Neural progenitor cell (in vitro differentiated cells): ENCODE results near the gene KLHL26. TPM values are rescaled to one million over a fixed set of nuclear protein-coding genes. Genes with fewer than 3 reads are reported as not detected.

ENCODE experiments used
- DNase-seq: peaks from one replicate; pipeline ENCODE4 v3.0.0-alpha.2; 2016; ENCODE audit warnings: low spot score
- H2AFZ ChIP-seq: fragments of 200-600 bp; sonication (generic); replicated peaks from 2 replicates; pipeline ENCODE4 v1.6.1; 2016; ENCODE audit warnings: antibody characterized with exemption
- H3F3A ChIP-seq: fragments of 200-600 bp; sonication (generic); 2 replicates; pipeline ENCODE4 v1.6.1; 2016; ENCODE audit warnings: antibody characterized with exemption, low read depth
- H3K27ac ChIP-seq: fragments of 200-600 bp; sonication (generic); 2 replicates; pipeline ENCODE4 v1.5.1; 2016; ENCODE audit warnings: mild to moderate bottlenecking
- H3K27me3 ChIP-seq: fragments of 200-600 bp; sonication (generic); 2 replicates; pipeline ENCODE4 v1.6.1; 2016; ENCODE audit warnings: mild to moderate bottlenecking, moderate library complexity
- H3K36me3 ChIP-seq: fragments of 200-600 bp; sonication (generic); 2 replicates; pipeline ENCODE4 v1.5.1; 2016
- H3K4me1 ChIP-seq: fragments of 200-600 bp; sonication (generic); 2 replicates; pipeline ENCODE4 v1.6.1; 2016; ENCODE audit warnings: mixed run types
- H3K4me2 ChIP-seq: fragments of 200-600 bp; sonication (generic); 2 replicates; pipeline ENCODE4 v1.6.1; 2016
- H3K4me3 ChIP-seq: fragments of 200-600 bp; sonication (generic); 2 replicates; pipeline ENCODE4 v1.5.1; 2016
- H3K79me2 ChIP-seq: fragments of 200-600 bp; sonication (generic); 2 replicates; pipeline ENCODE4 v1.6.1; 2016; ENCODE audit warnings: low read depth
- H3K9ac ChIP-seq: fragments of 200-600 bp; sonication (generic); 2 replicates; pipeline ENCODE4 v1.6.1; 2016
- H3K9me3 ChIP-seq: fragments of 200-600 bp; sonication (generic); 2 replicates; pipeline ENCODE4 v1.5.1; 2016; ENCODE audit warnings: low read depth
- H4K20me1 ChIP-seq: fragments of 200-600 bp; sonication (generic); 2 replicates; pipeline ENCODE4 v1.6.1; 2016; ENCODE audit warnings: low read depth
- H3K27ac Mint-ChIP-seq: 3 replicates; pipeline ENCODE4 v1.8.0; 2021; ENCODE audit warnings: mixed read lengths
- H3K27me3 Mint-ChIP-seq: 2 replicates; pipeline ENCODE4 v1.8.0; 2022; ENCODE audit warnings: low read depth, mild to moderate bottlenecking, inconsistent platforms, moderate library complexity, mixed read lengths; ENCODE audit not compliant: insufficient read depth
- H3K36me3 Mint-ChIP-seq: 3 replicates; pipeline ENCODE4 v1.8.0; 2021; ENCODE audit warnings: mixed read lengths
- H3K4me1 Mint-ChIP-seq: 3 replicates; pipeline ENCODE4 v1.8.0; 2021; ENCODE audit warnings: mixed read lengths
- H3K4me3 Mint-ChIP-seq: 3 replicates; pipeline ENCODE4 v1.8.0; 2021; ENCODE audit warnings: mild to moderate bottlenecking, moderate library complexity, mixed read lengths
- H3K9me3 Mint-ChIP-seq: 3 replicates; pipeline ENCODE4 v1.8.0; 2020; ENCODE audit warnings: mixed read lengths
- EZH2 ChIP-seq: fragments of 200-600 bp; sonication (generic); IDR thresholded peaks from 2 replicates; pipeline ENCODE4 v1.6.1; 2017; ENCODE audit warnings: antibody characterized with exemption, mild to moderate bottlenecking, moderate library complexity
- EZH2phosphoT487 ChIP-seq: fragments of 200-600 bp; sonication (generic); IDR thresholded peaks from 2 replicates; pipeline ENCODE4 v1.6.1; 2017; ENCODE audit warnings: antibody characterized with exemption
- total RNA-seq: library from RNA; depleted of rRNA; stranded (reverse); fragments of >200 nt; gene quantifications from 2 replicates; pipeline ENCODE4 v1.2.3, GENCODE V29; 2015; ENCODE audit warnings: low replicate concordance
- TF ChIP-seq, protein P1 (sequence below): fragments of 200-600 bp; sonication (generic); IDR thresholded peaks from 2 replicates; pipeline ENCODE4 v1.5.1; 2017; ENCODE audit warnings: antibody characterized with exemption, mild to moderate bottlenecking

KLHL26 gene
- total RNA-seq, 1 donor from 2014 or later: 5.8 TPM

DNA sequence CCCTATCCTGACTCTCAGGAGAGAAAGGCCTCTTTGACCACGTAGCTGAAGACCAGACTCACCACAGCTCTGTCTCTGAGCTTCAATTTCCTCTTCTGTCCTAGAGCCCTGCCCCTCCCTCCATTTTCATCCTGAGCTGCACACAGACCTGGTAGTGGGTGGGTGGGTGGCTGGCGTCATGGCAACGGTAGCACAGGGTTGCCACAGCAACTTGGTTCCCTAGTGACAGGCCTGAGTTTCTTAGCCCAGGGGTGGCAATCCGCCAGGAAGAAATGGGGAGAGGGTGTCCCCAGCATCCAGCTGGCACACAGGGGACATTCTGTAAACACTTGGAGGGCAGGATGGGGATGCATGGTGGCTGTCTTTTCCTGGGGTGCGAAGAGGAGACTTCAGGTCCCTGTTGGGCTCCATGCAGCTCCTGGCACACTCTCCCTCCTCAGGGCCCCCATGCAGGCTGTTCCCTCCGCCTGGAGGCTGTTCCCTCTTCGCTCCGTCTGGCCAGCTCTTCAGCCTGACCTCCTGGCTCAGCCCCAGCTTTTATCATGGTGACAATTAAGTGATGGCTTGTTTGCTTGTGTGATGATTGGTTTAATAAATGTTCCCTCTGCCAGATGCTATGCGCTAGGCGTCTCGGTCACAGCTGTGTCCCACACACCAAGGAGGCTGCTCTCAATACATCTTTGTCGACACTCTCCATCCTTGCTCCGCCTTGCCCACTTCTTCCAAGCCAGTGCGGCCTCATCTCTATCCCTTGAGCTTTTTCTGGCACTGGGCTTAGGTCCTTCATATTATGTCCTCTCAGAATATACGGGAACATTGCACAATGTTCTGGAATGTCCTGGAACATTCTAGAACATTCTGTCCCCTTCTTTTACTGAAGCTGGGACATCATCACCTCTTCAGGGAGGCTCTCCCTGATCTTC, 7.4 kb upstream of the KLHL26 start:
- no peak overlapping the region for H3K4me3 ChIP-seq
- peak overlapping the region; percentile 35 for H3K4me3 Mint-ChIP-seq
- no peaks in the 10 kb centered on the region for H4K20me1 ChIP-seq
- H3K36me3 ChIP-seq: no peaks in the 10 kb centered on the region
- H3K36me3 Mint-ChIP-seq: no peaks in the 10 kb centered on the region
- peaks cover 15% of the 10 kb centered on the region for H3K27me3 Mint-ChIP-seq
- H3K4me1 ChIP-seq: no peaks in the 10 kb centered on the region
- no peak overlapping the region for H2AFZ ChIP-seq
- no peaks in the 10 kb centered on the region for H3K9me3 ChIP-seq
- H3F3A ChIP-seq: no peaks in the 10 kb centered on the region
- H3K79me2 ChIP-seq: no peaks in the 10 kb centered on the region
- no peaks in the 10 kb centered on the region for H3K9me3 Mint-ChIP-seq
- H3K4me2 ChIP-seq: no peak overlapping the region
- H3K27ac Mint-ChIP-seq: peak overlapping the region; percentile 11
- TF ChIP-seq EZH2phosphoT487 (no peak), EZH2 (no peak)
- TF ChIP-seq, protein P1, sequence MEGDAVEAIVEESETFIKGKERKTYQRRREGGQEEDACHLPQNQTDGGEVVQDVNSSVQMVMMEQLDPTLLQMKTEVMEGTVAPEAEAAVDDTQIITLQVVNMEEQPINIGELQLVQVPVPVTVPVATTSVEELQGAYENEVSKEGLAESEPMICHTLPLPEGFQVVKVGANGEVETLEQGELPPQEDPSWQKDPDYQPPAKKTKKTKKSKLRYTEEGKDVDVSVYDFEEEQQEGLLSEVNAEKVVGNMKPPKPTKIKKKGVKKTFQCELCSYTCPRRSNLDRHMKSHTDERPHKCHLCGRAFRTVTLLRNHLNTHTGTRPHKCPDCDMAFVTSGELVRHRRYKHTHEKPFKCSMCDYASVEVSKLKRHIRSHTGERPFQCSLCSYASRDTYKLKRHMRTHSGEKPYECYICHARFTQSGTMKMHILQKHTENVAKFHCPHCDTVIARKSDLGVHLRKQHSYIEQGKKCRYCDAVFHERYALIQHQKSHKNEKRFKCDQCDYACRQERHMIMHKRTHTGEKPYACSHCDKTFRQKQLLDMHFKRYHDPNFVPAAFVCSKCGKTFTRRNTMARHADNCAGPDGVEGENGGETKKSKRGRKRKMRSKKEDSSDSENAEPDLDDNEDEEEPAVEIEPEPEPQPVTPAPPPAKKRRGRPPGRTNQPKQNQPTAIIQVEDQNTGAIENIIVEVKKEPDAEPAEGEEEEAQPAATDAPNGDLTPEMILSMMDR: no peak
- H3K4me1 Mint-ChIP-seq: peaks cover 31% of the 10 kb centered on the region
- peaks cover 25% of the 10 kb centered on the region for H3K27me3 ChIP-seq
- no peak overlapping the region for H3K9ac ChIP-seq
- no peak overlapping the region for H3K27ac ChIP-seq
- DNase-seq: peak; percentile 42

DNA sequence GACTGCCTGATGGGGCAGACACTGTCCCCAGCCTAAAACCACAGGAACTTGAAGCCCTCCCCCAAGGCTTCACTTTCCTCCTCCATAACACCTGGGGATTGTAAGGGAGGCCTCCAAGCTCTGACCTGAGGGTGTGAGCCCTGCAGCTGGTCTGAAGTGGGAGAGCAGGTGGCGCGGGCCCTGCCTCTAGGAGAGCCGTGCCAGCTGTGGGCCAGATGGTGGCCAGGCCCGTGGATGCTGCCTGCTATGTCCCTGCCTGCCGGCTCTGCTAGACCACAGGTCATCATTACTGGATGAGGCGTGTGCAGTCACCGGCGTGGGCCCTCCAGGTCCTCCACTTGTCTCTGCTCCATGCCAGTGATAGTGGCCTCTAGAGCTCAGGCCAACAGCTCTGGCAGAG, 3.5 kb upstream of the KLHL26 start:
- H3K27ac Mint-ChIP-seq: peak overlapping the region; percentile 52
- H3K27ac ChIP-seq: no peak overlapping the region
- TF ChIP-seq, protein P1: no peak
- no peak for TF ChIP-seq EZH2
- no peak for TF ChIP-seq EZH2phosphoT487
- H2AFZ ChIP-seq: no peak overlapping the region
- H3K4me3 ChIP-seq: no peak overlapping the region
- H3K9me3 ChIP-seq: no peaks in the 10 kb centered on the region
- H3K36me3 Mint-ChIP-seq: no peaks in the 10 kb centered on the region
- H3K4me3 Mint-ChIP-seq: peak overlapping the region; percentile 7
- H3K79me2 ChIP-seq: peaks cover 14% of the 10 kb centered on the region
- peaks cover 19% of the 10 kb centered on the region for H3K27me3 Mint-ChIP-seq
- H3K4me1 Mint-ChIP-seq: peaks cover 41% of the 10 kb centered on the region
- H4K20me1 ChIP-seq: peaks cover 11% of the 10 kb centered on the region
- H3K4me2 ChIP-seq: no peak overlapping the region
- peaks cover 13% of the 10 kb centered on the region for H3F3A ChIP-seq
- H3K27me3 ChIP-seq: peaks cover 26% of the 10 kb centered on the region
- no peaks in the 10 kb centered on the region for H3K36me3 ChIP-seq
- peaks cover 10% of the 10 kb centered on the region for H3K4me1 ChIP-seq
- no peak overlapping the region for H3K9ac ChIP-seq
- no peak for DNase-seq
- no peaks in the 10 kb centered on the region for H3K9me3 Mint-ChIP-seq

DNA sequence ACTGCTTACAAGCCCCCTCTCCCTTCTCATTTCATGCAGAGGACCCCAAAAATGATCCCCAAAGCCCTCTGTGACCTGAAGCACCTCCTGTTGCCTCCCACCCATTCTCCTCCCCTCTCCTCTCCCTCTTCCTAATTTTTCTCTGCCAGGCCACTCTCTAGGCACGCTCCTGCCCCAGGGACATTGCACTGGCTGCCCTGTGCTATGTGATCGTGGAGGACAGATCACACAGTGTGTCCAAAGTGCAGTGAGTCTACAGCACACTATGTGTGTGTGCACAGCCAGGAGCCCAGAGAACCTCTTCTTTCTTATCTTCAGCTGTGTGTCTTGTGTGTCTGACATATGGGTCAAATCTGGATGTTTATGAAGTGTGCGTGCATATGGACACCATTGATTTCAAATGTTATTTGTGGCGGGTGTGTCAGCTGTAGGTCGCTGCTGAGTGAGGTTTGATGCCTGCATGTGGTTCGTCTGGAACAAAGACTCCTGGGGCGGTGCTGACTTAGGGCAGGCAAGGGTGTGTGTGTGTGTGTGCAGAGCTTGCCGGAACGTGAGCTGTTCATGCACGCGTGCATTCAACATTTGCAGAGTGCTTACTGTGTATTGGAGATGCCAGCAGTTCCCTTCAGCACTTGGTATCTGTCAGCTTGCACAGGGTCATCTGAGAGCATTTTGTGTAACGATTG, 2.1 kb upstream of the KLHL26 start:
- peaks cover 17% of the 10 kb centered on the region for H3K27me3 Mint-ChIP-seq
- no peak overlapping the region for H3K27ac Mint-ChIP-seq
- H4K20me1 ChIP-seq: peaks cover 13% of the 10 kb centered on the region
- H3K9me3 ChIP-seq: no peaks in the 10 kb centered on the region
- H3K4me3 Mint-ChIP-seq: peak overlapping the region; percentile 2
- DNase-seq: no peak
- peaks cover 13% of the 10 kb centered on the region for H3F3A ChIP-seq
- no peak overlapping the region for H3K9ac ChIP-seq
- TF ChIP-seq EZH2: no peak
- TF ChIP-seq, protein P1: no peak
- TF ChIP-seq EZH2phosphoT487: no peak
- no peaks in the 10 kb centered on the region for H3K36me3 ChIP-seq
- H3K4me3 ChIP-seq: no peak overlapping the region
- H3K4me2 ChIP-seq: no peak overlapping the region
- H3K4me1 Mint-ChIP-seq: peaks cover 27% of the 10 kb centered on the region
- H3K27ac ChIP-seq: no peak overlapping the region
- peaks cover 10% of the 10 kb centered on the region for H3K4me1 ChIP-seq
- no peaks in the 10 kb centered on the region for H3K9me3 Mint-ChIP-seq
- peaks cover 18% of the 10 kb centered on the region for H3K27me3 ChIP-seq
- no peaks in the 10 kb centered on the region for H3K36me3 Mint-ChIP-seq
- no peak overlapping the region for H2AFZ ChIP-seq
- H3K79me2 ChIP-seq: peaks cover 29% of the 10 kb centered on the region
